C4-2B (cell line): ENCODE data around the gene DHX34.
A peak's percentile ranks its signal among the peaks of the same experiment; 100 is the strongest.
"Not testable (repeated sequence)": the region's sequence is repeated elsewhere in the genome, so short reads cannot be mapped to it uniquely, and the experiment has no call there.

Experiments used
- H3K27ac ChIP-seq: fragments of 450-650 bp; 2 replicates; pipeline ENCODE4 v1.5.1; 2017
- ZFX ChIP-seq: fragments of 450-650 bp; IDR thresholded peaks from 2 replicates; pipeline ENCODE4 v1.6.1; 2017
- TF ChIP-seq, protein P1 (sequence below): fragments of 450-650 bp; conservative IDR thresholded peaks from 2 replicates; pipeline ENCODE4 v1.5.1; 2017; ENCODE audit warnings: mild to moderate bottlenecking

The DHX34 gene, protein sequence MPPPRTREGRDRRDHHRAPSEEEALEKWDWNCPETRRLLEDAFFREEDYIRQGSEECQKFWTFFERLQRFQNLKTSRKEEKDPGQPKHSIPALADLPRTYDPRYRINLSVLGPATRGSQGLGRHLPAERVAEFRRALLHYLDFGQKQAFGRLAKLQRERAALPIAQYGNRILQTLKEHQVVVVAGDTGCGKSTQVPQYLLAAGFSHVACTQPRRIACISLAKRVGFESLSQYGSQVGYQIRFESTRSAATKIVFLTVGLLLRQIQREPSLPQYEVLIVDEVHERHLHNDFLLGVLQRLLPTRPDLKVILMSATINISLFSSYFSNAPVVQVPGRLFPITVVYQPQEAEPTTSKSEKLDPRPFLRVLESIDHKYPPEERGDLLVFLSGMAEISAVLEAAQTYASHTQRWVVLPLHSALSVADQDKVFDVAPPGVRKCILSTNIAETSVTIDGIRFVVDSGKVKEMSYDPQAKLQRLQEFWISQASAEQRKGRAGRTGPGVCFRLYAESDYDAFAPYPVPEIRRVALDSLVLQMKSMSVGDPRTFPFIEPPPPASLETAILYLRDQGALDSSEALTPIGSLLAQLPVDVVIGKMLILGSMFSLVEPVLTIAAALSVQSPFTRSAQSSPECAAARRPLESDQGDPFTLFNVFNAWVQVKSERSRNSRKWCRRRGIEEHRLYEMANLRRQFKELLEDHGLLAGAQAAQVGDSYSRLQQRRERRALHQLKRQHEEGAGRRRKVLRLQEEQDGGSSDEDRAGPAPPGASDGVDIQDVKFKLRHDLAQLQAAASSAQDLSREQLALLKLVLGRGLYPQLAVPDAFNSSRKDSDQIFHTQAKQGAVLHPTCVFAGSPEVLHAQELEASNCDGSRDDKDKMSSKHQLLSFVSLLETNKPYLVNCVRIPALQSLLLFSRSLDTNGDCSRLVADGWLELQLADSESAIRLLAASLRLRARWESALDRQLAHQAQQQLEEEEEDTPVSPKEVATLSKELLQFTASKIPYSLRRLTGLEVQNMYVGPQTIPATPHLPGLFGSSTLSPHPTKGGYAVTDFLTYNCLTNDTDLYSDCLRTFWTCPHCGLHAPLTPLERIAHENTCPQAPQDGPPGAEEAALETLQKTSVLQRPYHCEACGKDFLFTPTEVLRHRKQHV

DNA sequence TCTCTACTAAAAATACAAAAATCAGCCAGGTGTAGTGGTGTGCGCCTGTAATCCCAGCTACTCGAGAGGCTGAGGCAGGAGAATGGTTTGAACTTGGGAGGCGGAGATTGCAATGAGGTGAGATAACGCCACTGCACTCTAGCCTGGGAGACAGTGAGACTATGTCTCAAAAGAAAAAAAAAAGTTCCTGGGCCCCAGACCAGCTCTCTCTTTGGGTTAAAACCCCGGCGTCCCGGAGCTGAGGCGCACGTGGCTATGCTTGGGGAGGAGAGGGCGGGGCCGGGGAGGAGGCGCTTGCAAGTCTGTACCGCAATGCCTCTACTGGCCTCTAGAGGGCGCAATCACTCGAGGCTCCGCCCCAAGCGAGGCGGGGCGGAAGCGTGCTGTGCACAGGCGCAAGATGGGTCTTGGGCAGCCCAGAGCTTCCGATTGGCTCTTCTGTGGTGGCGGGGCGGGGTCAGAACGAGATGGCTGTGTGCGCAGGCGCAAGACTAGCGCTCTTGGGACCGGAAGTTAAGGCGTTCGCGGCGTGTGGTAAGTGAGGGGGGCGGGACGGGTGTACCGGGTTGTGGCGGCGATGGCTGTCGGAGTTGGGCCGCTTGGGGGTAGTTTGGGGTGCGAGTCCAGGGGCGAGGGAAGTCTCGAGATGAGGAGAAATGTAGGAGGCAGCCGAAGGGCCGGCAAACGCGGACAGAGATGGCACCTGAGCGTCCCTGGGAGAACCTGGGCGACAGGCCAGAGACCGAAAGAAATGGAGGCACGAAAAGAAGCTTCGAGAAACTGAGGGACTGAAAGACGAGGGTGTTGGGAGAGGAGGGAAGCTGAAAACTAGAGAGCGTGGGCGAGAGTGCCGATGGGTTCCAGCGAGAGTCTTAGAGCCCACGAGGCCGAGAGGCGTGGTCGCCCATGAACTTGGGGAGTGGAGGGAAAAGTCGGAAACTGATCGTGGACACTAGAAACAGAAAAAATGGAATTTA, at the start of gene DHX34:
Gene DHX34 (plus strand): TSS at position 497 of the 977 bp plus-strand sequence. CDS start 3,716 bp downstream, outside the sequence.
- TF ChIP-seq ZFX, result no peak
- TF ChIP-seq, protein P1, sequence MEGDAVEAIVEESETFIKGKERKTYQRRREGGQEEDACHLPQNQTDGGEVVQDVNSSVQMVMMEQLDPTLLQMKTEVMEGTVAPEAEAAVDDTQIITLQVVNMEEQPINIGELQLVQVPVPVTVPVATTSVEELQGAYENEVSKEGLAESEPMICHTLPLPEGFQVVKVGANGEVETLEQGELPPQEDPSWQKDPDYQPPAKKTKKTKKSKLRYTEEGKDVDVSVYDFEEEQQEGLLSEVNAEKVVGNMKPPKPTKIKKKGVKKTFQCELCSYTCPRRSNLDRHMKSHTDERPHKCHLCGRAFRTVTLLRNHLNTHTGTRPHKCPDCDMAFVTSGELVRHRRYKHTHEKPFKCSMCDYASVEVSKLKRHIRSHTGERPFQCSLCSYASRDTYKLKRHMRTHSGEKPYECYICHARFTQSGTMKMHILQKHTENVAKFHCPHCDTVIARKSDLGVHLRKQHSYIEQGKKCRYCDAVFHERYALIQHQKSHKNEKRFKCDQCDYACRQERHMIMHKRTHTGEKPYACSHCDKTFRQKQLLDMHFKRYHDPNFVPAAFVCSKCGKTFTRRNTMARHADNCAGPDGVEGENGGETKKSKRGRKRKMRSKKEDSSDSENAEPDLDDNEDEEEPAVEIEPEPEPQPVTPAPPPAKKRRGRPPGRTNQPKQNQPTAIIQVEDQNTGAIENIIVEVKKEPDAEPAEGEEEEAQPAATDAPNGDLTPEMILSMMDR, result peak; percentile 90
- H3K27ac ChIP-seq, result peak within 1 kb of the TSS; percentile 82

DNA sequence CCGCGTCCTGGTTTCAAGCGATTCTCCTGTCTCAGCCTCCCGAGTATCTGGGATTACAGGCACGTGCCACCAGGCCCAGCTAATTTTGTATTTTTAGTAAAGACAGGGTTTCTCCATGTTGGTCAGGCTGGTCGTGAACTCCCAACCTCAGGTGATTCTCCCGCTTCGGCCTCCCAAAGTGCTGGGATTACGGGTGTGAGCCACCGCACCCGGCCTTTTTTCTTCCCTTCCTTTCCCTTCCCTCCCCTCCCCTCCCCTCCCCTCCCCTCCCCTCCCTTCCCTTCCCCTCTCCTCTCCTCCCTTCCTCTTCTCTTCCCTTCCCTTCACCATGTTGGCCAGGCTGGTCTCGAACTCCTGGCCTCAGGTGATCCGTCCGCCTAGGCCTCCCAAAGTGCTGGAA, 48.2 kb upstream of the DHX34 start:
- H3K27ac ChIP-seq, result not testable (repeated sequence)

DNA sequence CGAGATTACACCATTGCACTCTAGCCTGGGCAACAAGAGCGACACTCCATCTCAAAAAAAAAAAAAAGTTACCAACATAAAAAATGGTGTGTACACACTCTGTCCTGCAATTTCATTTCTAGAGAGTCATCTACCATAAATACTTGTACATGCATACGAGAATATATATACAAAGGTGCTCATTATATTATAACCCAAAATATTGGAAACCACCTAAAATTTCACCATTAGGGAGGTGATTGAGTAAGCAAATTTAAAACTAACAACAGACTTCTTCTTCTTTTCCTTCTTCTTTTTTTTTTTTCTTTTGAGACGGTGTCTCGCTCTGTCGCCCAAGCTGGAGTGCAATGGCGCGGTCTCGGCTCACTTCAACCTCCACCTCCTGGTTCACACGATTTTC, 46.9 kb upstream of the DHX34 start:
- TF ChIP-seq ZFX, result no peak
- TF ChIP-seq, protein P1, result no peak

DNA sequence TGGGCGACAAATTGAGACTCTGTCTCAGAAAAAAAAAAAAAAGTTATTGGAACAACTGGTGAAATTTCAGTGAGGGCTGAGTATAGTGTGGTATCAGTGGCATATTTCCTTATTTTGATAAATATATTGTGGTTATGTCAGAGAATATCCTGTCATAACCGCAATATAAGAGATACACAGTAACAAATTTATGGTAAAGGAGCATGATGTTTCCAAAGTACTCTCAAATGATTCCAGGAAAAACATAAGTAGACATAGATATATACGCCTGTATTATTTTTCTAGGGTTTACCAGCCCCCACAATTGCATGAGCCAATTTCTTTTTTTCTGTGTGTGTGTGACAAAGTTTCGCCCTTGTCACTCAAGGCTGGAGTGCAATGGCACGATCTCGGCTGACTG, 45.1 kb upstream of the DHX34 start:
- H3K27ac ChIP-seq, result no peak overlapping the region
- TF ChIP-seq, protein P1, result no peak
- no peak for TF ChIP-seq ZFX

More for the DNA sequence above, 46.9 kb upstream of the DHX34 start:
- no peak overlapping the region for H3K27ac ChIP-seq

DNA sequence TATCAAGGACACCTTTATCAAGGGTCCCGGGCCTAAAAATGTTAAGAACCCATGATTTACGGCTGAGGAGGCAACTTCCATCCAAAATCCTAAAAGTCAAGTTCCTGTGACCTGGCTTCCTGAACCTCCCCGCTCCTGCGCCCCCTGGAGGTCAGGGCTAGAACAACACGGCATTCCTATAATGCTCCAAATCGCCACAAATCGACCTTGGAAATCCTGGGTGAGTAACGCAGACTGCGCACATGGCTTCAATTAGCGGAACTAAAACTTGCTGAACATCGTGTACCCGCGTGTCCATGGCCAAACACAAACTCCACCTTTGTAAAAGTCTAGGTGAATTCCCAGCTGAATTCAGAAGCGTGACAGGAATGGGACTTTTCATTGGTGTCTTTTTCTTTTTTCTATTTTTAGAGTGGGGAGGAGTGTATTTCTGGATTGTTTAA, 43.8 kb upstream of the DHX34 start:
- TF ChIP-seq, protein P1, result peak; percentile 90
- TF ChIP-seq ZFX, result no peak
- H3K27ac ChIP-seq, result no peak overlapping the region

DNA sequence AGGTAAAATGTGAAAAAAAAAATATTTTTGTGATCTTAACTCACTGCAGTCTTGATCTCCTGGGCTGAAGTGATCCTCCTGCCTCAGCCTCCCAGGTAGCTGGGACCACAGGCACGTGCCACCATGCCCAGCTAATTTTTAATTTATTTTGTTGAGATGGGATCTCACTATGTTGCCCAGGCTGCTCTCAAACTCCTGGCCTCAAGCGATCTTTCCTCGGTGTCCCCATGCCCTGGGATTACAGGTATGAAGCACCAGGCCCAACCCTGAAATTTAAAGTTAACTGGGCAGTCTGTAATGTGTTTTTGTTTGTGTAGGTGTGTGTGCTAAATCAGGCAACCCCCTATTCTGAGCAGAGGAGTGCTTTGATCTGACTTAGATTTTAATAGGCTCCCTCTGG, 42.8 kb upstream of the DHX34 start:
- no peak for TF ChIP-seq ZFX
- TF ChIP-seq, protein P1, result no peak
- no peak overlapping the region for H3K27ac ChIP-seq

DNA sequence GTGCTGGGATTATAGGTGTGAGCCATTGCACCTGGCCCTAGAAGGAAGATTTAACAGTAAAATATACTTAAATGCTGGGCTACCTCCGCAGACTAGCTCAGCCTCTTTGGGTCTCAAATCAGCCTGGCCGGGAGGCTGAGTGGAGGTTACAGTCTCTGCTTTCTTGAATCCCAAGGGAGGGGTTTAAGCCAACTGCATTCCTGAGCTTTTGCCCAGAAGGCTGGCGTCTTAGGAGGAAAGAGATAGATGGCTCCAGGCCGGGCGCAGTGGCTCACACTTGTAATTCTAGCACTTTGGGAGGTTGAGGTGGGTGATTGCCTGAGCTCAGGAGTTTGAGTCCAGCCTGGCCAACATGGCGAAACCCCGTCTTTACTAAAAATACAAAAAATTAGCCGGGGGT, 40.1 kb upstream of the DHX34 start:
- H3K27ac ChIP-seq, result no peak overlapping the region
- TF ChIP-seq ZFX, result no peak
- TF ChIP-seq, protein P1, result no peak
